ENCODE measurements around the gene FOXO6. TPM values are rescaled to one million over a fixed set of nuclear protein-coding genes. Genes with fewer than 3 reads are reported as not detected.

Gene FOXO6
- total and polyA plus RNA-seq, 2 experiments from 2014 or later = not detected

- Histone ChIP-seq H3K4me1 (ENCODE audit: insufficient read depth) (no peaks in the 10 kb centered on the region), H3K4me2 (ENCODE audit: unreplicated experiment) (no peak overlapping the region), H3K9me3 (ENCODE audit: low read depth) (no peaks in the 10 kb centered on the region), H3K9ac (no peak overlapping the region), H3K27me3 (replicated peaks; ENCODE audit: insufficient read depth) (peaks cover 63% of the 10 kb centered on the region), H2AFZ (no peak overlapping the region), H3K4me3 (no peak overlapping the region), H3K36me3 (ENCODE audit: low read depth) (no peaks in the 10 kb centered on the region), H3K9me2 (ENCODE audit: insufficient read depth) (no peaks in the 10 kb centered on the region), H3K27ac (no peak overlapping the region), H3F3A (ENCODE audit: insufficient read depth) (no peaks in the 10 kb centered on the region), H4K20me1 (ENCODE audit: insufficient read depth) (no peaks in the 10 kb centered on the region), H3K79me2 (ENCODE audit: insufficient read depth) (no peaks in the 10 kb centered on the region)
- DNase-seq = peak; percentile 54
- 17 to 26% methylated on average over 9 to 10 of the region's 10 CpGs for WGBS, 2 experiments (ENCODE audit: low coverage in 1 of 2, low lambda C conversion rate in 2 of 2, missing lambda C conversion rate in 2 of 2)
- TF ChIP-seq EZH2 (IDR thresholded peaks at IDR 0.05; ENCODE audit: insufficient read depth, poor library complexity, severe bottlenecking) (no peak), EZH2phosphoT487 (IDR thresholded peaks at IDR 0.05; ENCODE audit: insufficient read depth, low read depth) (no peak)
- in situ Hi-C loops (cut with MboI) = no loop called here
Measured at GRCh38 chr1:41387667-41388091, 26.4 kb downstream of the FOXO6 start.

DNA sequence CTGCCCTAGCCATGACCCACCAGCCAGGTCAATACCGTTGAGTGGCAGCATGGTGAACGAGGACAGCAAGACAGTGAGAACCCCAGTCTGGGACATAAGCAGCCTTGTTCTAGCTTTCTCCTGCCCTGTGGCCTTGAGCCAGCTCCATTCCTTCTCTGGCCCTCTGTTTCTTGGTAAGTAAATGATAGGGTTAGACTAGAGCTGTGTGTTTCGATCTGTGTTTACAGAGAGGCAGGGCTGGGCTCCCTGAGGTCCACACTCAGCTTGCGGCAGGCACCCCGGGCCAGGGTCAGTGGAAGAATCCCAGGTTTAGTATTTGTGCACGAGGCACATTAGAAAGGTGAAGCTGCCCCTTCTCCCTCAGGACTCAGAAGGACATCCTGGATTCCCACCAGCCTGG lies 27.3 kb downstream of the FOXO6 start:
- H3K79me2 ChIP-seq (ENCODE audit: insufficient read depth) = no peaks in the 10 kb centered on the region
- H3K4me1 ChIP-seq (ENCODE audit: insufficient read depth) = no peaks in the 10 kb centered on the region
- H3K4me2 ChIP-seq (ENCODE audit: unreplicated experiment) = no peak overlapping the region
- no peaks in the 10 kb centered on the region for H3K9me2 ChIP-seq (ENCODE audit: insufficient read depth)
- no peak overlapping the region for H2AFZ ChIP-seq
- DNase-seq = no peak
- H4K20me1 ChIP-seq (ENCODE audit: insufficient read depth) = no peaks in the 10 kb centered on the region
- no peak overlapping the region for H3K4me3 ChIP-seq
- no peak overlapping the region for H3K27ac ChIP-seq
- H3K27me3 ChIP-seq (replicated peaks; ENCODE audit: insufficient read depth) = peaks cover 61% of the 10 kb centered on the region
- H3K36me3 ChIP-seq (ENCODE audit: low read depth) = no peaks in the 10 kb centered on the region
- WGBS, 2 experiments (ENCODE audit: low coverage in 1 of 2, low lambda C conversion rate in 2 of 2, missing lambda C conversion rate in 2 of 2) = 48 to 53% methylated on average over 6 of the region's 6 CpGs
- in situ Hi-C loops (cut with MboI) = no loop called here
- no peaks in the 10 kb centered on the region for H3K9me3 ChIP-seq (ENCODE audit: low read depth)
- no peak overlapping the region for H3K9ac ChIP-seq
- no peak for TF ChIP-seq EZH2 (IDR thresholded peaks at IDR 0.05; ENCODE audit: insufficient read depth, poor library complexity, severe bottlenecking)
- no peak for TF ChIP-seq EZH2phosphoT487 (IDR thresholded peaks at IDR 0.05; ENCODE audit: insufficient read depth, low read depth)
- H3F3A ChIP-seq (ENCODE audit: insufficient read depth) = no peaks in the 10 kb centered on the region

DNA sequence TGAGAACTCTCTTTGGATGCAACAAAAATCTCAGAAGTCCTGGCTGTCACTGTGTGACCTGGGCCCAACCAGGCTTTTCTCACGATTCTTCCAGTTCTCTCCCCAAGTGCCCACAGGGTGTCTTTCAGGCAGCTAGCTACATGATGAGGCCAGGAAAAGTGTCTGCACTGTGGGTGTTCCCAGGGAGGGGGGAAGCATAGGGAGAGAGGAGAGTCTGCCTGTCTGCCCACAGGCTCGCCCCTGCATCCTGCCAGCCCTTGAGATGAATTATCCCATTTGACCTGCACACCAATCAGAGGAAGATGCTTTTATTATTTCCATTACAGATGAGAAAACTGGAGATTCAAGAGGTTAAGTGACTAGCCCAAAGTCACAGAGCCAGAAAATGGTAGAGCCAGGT lies 27.8 kb downstream of the FOXO6 start:
- 24 to 29% methylated on average over 2 of the region's 2 CpGs for WGBS, 2 experiments (ENCODE audit: low coverage in 1 of 2, low lambda C conversion rate in 2 of 2, missing lambda C conversion rate in 2 of 2)
- H3K4me1 ChIP-seq (ENCODE audit: insufficient read depth) = no peaks in the 10 kb centered on the region
- no peaks in the 10 kb centered on the region for H3K9me3 ChIP-seq (ENCODE audit: low read depth)
- no peak overlapping the region for H3K9ac ChIP-seq
- no peaks in the 10 kb centered on the region for H3K9me2 ChIP-seq (ENCODE audit: insufficient read depth)
- no peak overlapping the region for H3K4me2 ChIP-seq (ENCODE audit: unreplicated experiment)
- in situ Hi-C loops (cut with MboI) = no loop called here
- no peak overlapping the region for H3K4me3 ChIP-seq
- DNase-seq = no peak
- no peaks in the 10 kb centered on the region for H4K20me1 ChIP-seq (ENCODE audit: insufficient read depth)
- H3F3A ChIP-seq (ENCODE audit: insufficient read depth) = no peaks in the 10 kb centered on the region
- H3K27ac ChIP-seq = no peak overlapping the region
- no peak for TF ChIP-seq EZH2phosphoT487 (IDR thresholded peaks at IDR 0.05; ENCODE audit: insufficient read depth, low read depth)
- TF ChIP-seq EZH2 (IDR thresholded peaks at IDR 0.05; ENCODE audit: insufficient read depth, poor library complexity, severe bottlenecking) = no peak
- H3K27me3 ChIP-seq (replicated peaks; ENCODE audit: insufficient read depth) = peaks cover 56% of the 10 kb centered on the region
- no peaks in the 10 kb centered on the region for H3K36me3 ChIP-seq (ENCODE audit: low read depth)
- no peaks in the 10 kb centered on the region for H3K79me2 ChIP-seq (ENCODE audit: insufficient read depth)
- H2AFZ ChIP-seq = no peak overlapping the region

DNA sequence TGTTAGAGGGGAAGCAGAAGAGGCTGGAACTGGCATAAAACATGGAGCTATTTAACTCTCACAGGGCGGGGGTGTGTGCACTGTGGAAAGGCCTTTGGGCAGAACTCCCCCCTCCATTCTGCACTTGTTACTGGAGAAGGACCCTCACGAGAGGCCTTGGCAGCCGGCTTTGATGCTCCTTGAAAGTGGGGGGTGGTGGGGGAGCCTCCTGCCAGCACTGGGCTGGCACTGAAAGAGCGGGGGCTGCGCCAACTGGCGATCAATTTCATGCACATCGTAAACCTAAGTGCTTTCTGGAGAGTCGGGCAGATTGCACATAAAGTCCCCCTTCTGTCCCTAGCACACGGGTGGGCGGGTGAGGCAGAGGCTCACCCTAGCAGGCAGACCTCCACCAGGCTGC lies 28.9 kb downstream of the FOXO6 start:
- no peak for TF ChIP-seq EZH2phosphoT487 (IDR thresholded peaks at IDR 0.05; ENCODE audit: insufficient read depth, low read depth)
- no peak for TF ChIP-seq EZH2 (IDR thresholded peaks at IDR 0.05; ENCODE audit: insufficient read depth, poor library complexity, severe bottlenecking)
- no peaks in the 10 kb centered on the region for H3K36me3 ChIP-seq (ENCODE audit: low read depth)
- no peaks in the 10 kb centered on the region for H4K20me1 ChIP-seq (ENCODE audit: insufficient read depth)
- no peaks in the 10 kb centered on the region for H3K9me2 ChIP-seq (ENCODE audit: insufficient read depth)
- H3K27ac ChIP-seq = no peak overlapping the region
- no peaks in the 10 kb centered on the region for H3F3A ChIP-seq (ENCODE audit: insufficient read depth)
- H3K4me2 ChIP-seq (ENCODE audit: unreplicated experiment) = no peak overlapping the region
- H3K4me1 ChIP-seq (ENCODE audit: insufficient read depth) = no peaks in the 10 kb centered on the region
- no peak overlapping the region for H3K4me3 ChIP-seq
- H3K9ac ChIP-seq = no peak overlapping the region
- no peak overlapping the region for H2AFZ ChIP-seq
- DNase-seq = no peak
- no peaks in the 10 kb centered on the region for H3K9me3 ChIP-seq (ENCODE audit: low read depth)
- WGBS, 2 experiments (ENCODE audit: low coverage in 1 of 2, low lambda C conversion rate in 2 of 2, missing lambda C conversion rate in 2 of 2) = 50 to 55% methylated on average over 9 to 10 of the region's 10 CpGs
- H3K27me3 ChIP-seq (replicated peaks; ENCODE audit: insufficient read depth) = peaks cover 44% of the 10 kb centered on the region
- no peaks in the 10 kb centered on the region for H3K79me2 ChIP-seq (ENCODE audit: insufficient read depth)
- in situ Hi-C loops (cut with MboI) = no loop called here

- H3K9me3 ChIP-seq (ENCODE audit: low read depth) = no peaks in the 10 kb centered on the region
- no peaks in the 10 kb centered on the region for H3K79me2 ChIP-seq (ENCODE audit: insufficient read depth)
- no peaks in the 10 kb centered on the region for H3K4me1 ChIP-seq (ENCODE audit: insufficient read depth)
- no peak for DNase-seq
- no peak overlapping the region for H3K27ac ChIP-seq
- H3K36me3 ChIP-seq (ENCODE audit: low read depth) = no peaks in the 10 kb centered on the region
- no peaks in the 10 kb centered on the region for H3K9me2 ChIP-seq (ENCODE audit: insufficient read depth)
- in situ Hi-C loops (cut with MboI) = no loop called here
- H4K20me1 ChIP-seq (ENCODE audit: insufficient read depth) = no peaks in the 10 kb centered on the region
- no peak overlapping the region for H3K4me2 ChIP-seq (ENCODE audit: unreplicated experiment)
- no peak overlapping the region for H2AFZ ChIP-seq
- no peaks in the 10 kb centered on the region for H3F3A ChIP-seq (ENCODE audit: insufficient read depth)
- TF ChIP-seq EZH2 (IDR thresholded peaks at IDR 0.05; ENCODE audit: insufficient read depth, poor library complexity, severe bottlenecking) (no peak), EZH2phosphoT487 (IDR thresholded peaks at IDR 0.05; ENCODE audit: insufficient read depth, low read depth) (no peak)
- peaks cover 43% of the 10 kb centered on the region for H3K27me3 ChIP-seq (replicated peaks; ENCODE audit: insufficient read depth)
- 74 to 92% methylated on average over 1 of the region's 1 CpG for WGBS, 2 experiments (ENCODE audit: low coverage in 1 of 2, low lambda C conversion rate in 2 of 2, missing lambda C conversion rate in 2 of 2)
- no peak overlapping the region for H3K4me3 ChIP-seq
- no peak overlapping the region for H3K9ac ChIP-seq
Measured at GRCh38 chr1:41390573-41390972, 29.3 kb downstream of the FOXO6 start.
